NCI-H82 treated with DMSO at 0.1 percent for 48 hours (cell line): Measurements from ENCODE around the gene PRSS33.

ENCODE experiments used
- DNase-seq: peaks from one replicate; lab custom pipeline; 2025; ENCODE audit not compliant: unreplicated experiment; lab: John Stamatoyannopoulos, UW

PRSS33 gene

DNA sequence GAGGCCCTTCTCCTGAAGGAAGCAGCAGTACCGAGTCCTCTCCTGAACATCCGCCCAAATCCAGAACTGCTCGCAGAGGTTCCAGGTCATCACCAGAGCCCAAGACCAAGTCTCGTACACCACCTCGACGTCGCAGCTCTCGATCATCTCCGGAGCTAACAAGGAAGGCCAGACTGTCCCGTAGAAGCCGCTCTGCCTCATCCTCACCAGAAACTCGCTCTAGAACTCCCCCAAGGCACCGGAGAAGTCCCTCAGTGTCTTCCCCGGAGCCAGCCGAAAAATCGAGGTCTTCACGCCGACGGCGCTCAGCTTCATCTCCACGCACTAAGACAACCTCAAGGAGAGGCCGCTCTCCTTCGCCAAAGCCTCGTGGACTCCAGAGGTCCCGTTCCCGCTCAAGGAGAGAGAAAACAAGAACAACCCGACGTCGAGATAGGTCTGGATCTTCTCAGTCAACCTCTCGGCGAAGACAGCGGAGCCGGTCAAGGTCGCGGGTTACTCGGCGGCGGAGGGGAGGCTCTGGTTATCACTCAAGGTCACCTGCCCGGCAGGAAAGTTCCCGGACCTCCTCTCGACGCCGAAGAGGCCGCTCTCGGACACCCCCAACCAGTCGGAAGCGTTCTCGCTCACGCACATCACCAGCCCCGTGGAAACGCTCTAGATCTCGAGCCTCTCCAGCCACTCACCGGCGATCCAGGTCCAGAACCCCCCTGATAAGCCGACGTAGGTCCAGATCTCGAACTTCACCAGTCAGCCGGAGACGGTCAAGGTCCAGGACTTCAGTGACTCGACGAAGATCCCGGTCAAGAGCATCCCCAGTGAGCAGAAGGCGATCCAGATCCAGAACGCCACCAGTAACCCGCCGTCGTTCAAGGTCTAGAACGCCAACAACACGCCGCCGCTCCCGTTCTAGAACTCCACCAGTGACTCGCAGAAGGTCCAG lies 21.6 kb downstream of the PRSS33 start:
- no peak for DNase-seq

GRCh38 chr16:2764718-2765117 lies 22.6 kb downstream of the PRSS33 start:
- no peak for DNase-seq

DNA sequence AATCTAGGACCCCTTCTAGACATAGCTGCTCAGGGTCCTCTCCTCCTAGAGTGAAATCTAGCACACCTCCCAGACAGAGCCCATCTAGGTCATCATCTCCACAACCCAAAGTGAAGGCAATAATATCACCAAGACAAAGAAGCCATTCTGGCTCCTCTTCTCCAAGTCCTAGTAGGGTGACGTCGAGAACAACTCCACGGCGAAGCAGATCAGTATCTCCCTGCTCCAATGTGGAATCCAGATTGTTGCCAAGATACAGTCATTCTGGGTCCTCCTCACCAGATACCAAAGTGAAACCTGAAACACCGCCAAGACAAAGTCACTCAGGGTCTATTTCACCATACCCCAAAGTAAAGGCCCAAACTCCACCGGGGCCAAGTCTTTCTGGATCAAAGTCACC lies 24.2 kb downstream of the PRSS33 start:
- DNase-seq: no peak

DNA sequence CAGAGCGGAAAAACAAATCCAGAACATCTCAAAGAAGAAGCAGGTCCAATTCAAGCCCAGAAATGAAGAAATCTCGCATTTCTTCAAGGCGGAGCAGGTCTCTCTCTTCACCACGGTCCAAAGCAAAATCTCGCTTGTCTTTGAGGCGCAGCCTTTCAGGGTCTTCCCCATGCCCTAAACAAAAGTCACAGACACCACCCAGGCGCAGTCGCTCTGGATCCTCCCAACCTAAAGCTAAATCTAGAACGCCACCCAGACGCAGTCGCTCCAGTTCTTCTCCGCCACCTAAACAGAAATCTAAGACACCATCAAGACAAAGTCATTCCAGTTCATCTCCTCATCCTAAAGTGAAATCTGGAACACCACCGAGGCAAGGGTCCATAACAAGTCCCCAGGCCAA lies 24.6 kb downstream of the PRSS33 start:
- no peak for DNase-seq

DNA sequence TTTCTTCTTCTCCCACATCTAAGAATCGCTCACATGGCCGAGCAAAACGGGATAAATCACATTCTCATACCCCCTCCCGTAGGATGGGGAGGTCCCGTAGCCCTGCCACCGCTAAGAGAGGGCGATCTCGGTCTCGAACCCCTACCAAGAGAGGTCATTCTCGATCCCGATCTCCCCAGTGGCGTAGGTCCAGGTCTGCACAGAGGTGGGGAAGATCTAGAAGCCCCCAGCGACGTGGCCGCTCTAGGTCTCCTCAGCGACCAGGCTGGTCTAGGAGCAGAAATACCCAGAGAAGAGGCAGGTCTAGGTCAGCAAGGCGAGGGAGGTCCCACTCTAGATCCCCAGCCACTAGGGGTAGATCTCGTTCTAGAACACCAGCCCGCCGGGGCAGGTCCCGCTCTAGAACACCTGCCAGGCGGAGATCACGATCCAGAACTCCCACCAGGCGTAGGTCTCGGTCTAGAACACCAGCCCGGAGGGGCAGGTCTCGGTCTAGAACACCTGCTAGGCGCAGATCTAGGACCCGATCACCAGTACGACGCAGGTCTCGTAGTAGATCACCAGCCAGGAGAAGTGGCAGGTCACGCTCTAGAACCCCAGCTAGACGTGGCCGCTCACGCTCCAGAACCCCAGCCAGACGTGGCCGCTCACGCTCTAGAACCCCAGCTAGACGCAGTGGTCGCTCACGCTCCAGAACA lies 25.3 kb downstream of the PRSS33 start:
- DNase-seq: no peak

DNA sequence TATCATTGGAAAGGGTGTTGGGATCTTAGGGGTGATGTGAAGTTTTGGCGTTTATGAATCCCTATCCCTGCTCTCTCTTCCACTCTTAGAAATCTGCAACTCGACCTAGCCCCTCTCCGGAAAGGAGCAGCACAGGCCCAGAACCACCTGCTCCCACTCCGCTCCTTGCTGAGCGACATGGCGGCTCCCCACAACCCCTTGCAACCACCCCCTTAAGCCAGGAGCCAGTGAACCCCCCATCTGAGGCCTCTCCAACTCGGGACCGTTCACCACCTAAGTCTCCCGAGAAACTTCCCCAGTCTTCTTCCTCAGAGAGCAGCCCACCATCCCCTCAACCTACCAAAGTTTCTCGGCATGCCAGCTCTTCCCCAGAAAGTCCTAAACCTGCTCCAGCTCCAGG lies 25.9 kb downstream of the PRSS33 start:
- no peak for DNase-seq

DNA sequence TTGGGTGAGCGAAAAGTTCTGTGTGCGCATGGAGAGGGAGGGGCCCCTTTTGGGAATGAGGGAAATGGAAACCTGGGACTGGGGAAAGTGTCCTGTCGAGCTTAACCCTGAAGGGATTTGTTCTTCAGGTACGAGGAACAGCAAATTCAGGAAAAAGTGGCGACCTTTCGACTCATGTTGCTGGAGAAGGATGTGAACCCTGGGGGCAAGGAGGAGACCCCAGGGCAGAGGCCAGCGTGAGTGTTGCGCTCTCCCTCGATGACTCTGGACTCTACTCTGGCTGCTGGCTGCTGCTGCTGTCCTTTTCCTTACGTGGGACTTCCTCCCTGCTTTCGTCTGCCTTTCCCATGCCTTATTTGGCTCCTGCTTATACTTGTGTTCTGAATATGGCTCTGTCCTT lies 30.0 kb downstream of the PRSS33 start:
- no peak for DNase-seq

- DNase-seq: no peak
Observed at GRCh38 chr16:2756288-2757015, 30.9 kb downstream of the PRSS33 start.

- no peak for DNase-seq
Observed at GRCh38 chr16:2755158-2755557, 32.2 kb downstream of the PRSS33 start.

DNA sequence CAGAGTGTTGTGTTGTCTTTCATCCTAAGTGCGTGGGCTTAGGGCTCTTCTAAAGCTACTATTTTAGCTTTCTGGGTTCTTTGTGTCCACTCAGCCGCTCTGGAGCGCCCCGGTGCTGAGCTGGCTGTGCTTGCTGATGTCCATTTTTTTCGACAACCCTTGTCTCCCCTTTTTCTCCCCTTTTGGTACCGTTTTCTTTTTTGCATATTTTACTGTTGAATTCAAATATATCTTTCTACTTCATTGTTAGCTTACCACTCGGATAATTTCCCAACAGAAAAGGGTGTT lies 33.7 kb downstream of the PRSS33 start:
- DNase-seq: no peak

DNA sequence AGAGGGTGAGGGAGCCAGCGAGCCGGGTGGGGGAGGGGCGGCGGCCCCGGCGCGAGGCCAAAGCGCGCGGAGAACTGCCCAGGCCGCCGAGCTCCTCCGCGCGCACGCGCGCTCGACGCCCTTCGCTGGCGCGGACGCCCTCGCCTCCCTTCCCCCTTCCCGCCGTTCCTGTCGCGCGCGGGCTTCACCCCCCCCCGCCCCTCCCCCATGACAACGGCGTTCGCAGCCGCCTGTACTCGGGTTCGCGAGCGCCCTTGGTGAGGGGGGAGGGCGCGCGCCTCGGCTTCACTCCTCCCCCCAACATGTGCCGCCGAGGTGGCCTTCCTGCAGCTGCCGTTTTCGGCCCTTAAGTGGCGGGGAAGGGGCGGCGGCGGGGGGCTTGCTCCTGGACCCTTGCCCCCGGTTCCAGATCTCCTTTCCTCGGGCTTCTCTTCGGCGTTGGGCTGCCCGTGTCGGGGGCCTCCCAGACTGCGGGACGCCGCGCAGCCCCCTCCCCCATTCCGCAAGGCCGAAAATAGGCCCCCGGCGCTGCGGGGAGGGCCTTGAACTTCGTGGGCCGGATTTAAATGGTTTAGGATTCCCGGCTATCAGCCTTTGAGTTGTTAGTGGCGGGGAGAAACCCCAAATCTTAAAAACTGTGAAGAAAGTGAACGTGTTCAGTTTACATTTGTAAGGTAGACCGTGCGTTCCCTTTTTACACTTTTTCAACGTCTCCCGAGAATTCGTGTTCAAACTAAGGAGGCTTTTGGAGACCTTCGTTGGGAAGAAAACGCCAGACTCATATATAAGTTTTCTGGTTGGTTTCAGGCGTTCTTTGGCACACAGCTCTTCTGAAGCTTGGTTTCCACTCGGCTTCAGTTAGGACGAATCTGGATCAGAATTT lies 34.3 kb downstream of the PRSS33 start:
- DNase-seq: peak; percentile 34

DNA sequence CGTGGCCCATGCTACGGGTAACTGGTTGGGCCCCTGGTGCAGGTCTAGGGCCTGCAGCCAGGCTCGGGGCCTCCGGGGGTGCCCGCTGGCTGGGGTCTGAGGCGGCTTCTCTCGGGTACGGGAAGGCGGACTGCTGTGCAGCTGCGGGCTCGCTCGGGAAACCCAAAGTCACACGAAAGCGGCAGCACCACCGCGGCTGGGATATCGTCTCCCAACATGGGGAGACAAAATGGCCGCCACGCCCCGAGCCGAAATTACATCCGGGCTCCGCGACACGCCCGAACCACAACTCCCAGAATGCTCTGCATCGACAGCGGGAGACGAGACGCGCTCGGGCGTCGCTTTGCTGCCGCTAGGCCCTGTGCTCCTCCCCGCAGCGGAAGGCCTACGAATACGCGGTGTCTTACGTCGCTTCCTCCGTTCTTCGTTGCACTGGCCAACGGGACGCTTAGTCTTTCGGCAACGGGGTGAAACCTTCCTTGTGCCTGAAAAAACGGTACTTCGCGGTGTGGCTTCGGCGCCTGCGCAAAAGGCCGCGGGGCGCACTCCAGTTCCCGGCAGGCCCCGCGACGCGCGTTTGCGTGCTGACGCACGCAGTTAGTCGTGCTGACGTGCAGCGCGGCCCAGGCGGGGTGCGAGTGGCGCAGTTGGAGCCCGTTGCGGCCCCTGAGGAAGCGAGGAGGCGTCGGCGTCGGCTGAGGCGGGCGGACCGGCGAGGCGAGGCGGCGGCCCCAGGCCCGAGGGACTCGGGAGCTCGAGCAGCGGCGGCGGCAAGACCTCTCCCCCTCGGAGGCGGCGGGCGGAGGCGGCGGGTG lies 35.1 kb downstream of the PRSS33 start, which contains the start of gene SRRM2:
SRRM2 (plus strand) TSS at position 604 of the 815 bp plus-strand sequence. CDS start 3,727 bp downstream, outside the sequence.
- peak; percentile 88 for DNase-seq

DNA sequence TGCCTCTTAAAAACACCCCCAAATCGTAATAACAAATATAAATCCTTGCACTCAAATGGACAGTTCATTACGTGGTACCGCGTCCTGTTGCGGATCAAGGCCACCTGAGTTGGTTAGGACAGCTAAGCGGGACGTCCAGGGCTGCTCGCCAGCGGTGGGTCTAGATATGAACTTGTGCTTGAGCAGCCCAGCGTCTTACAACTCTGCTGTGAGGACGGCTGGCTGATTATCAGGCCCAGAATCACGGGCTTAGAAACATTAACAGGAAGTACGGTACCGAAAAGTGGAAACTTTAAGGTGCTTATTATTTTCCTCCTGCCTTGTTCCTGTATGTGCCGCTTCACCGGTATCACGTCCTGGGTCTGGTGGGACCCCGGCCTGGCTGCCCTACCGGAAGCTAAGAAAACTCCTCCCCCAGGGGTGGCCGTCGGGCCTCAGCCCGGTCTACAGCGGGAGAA lies 35.8 kb downstream of the PRSS33 start:
- DNase-seq: peak; percentile 69

GRCh38 chr16:2749936-2750335 lies 37.4 kb downstream of the PRSS33 start:
- DNase-seq: no peak

- DNase-seq: no peak
Observed at GRCh38 chr16:2749476-2749875, 37.9 kb downstream of the PRSS33 start.

DNA sequence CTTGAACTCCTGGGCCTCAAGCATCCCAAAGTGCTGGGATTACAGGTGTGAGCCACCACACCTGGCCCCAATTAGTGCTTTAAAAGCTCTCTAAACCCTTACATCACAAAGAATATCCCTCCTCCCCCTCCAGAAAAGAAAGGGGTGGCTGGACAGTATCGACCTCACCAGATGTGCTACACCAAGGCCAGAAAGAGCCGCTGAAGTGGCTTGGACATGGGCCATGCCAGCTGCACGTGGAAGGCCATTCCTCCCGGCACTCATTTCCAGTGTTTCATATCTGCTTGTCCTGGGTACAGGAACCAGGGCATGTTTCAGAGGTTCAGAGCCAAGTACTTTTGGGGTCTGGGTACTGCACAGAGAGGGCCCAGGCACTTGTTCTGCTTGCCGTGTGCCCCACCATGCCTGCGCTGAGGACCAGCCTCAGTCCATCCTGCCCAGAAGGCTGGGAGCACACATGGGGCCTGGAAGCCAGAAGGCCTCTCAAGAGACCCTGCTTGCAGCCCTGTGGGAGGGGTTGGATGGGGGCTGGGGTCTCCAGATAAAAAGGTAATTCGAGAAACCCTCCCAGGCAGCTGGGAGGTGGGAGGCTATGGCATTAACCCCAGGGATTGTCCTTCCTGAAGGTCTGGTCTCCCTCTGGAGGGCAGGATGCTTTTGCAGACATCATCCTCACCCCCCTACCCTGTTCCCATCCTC lies 38.5 kb downstream of the PRSS33 start:
- DNase-seq: no peak

GRCh38 chr16:2745961-2746360 lies 41.4 kb downstream of the PRSS33 start:
- DNase-seq: no peak

- no peak for DNase-seq
Observed at GRCh38 chr16:2745116-2745890, 42.1 kb downstream of the PRSS33 start.
